Central memory CD4-positive, alpha-beta T cell (primary cell): Measurements from ENCODE around the gene MGLL.

Source experiments
- DNase-seq: peaks from one replicate; pipeline ENCODE4 v3.0.0; 2022
- total RNA-seq, 3 experiments: gene quantifications; one replicate each; lab custom pipeline; 2026; lab: John Stamatoyannopoulos, UW

Gene MGLL
- total RNA-seq, result 0.05 to 0.77 (median 0.11) reads per million in 3 experiments

- DNase-seq, result no peak
Observed at GRCh38 chr3:127822041-127822681, at the start of gene MGLL. MGLL (minus strand) TSS chr3:127822515; CDS start chr3:127822318, 197 bp downstream.

GRCh38 chr3:127870156-127870555 lies 47.8 kb upstream of the MGLL start:
- DNase-seq, result no peak

GRCh38 chr3:127867986-127868385 lies 45.7 kb upstream of the MGLL start:
- no peak for DNase-seq

- DNase-seq, result no peak
Observed at GRCh38 chr3:127867412-127867811, 45.1 kb upstream of the MGLL start.

GRCh38 chr3:127865941-127866340 lies 43.6 kb upstream of the MGLL start:
- no peak for DNase-seq

- DNase-seq, result no peak
Observed at GRCh38 chr3:127860211-127860696, 37.9 kb upstream of the MGLL start.

- no peak for DNase-seq
Observed at GRCh38 chr3:127859730-127860129, 37.4 kb upstream of the MGLL start.

GRCh38 chr3:127858937-127859336 lies 36.6 kb upstream of the MGLL start:
- no peak for DNase-seq

GRCh38 chr3:127858521-127858920 lies 36.2 kb upstream of the MGLL start:
- no peak for DNase-seq

GRCh38 chr3:127857333-127857732 lies 35.0 kb upstream of the MGLL start:
- no peak for DNase-seq

GRCh38 chr3:127856801-127857200 lies 34.5 kb upstream of the MGLL start:
- no peak for DNase-seq

GRCh38 chr3:127855246-127855645 lies 32.9 kb upstream of the MGLL start:
- no peak for DNase-seq

GRCh38 chr3:127853681-127854080 lies 31.4 kb upstream of the MGLL start:
- DNase-seq, result no peak

GRCh38 chr3:127851899-127852298 lies 29.6 kb upstream of the MGLL start:
- no peak for DNase-seq

GRCh38 chr3:127849368-127849767 lies 27.1 kb upstream of the MGLL start:
- DNase-seq, result no peak

- no peak for DNase-seq
Observed at GRCh38 chr3:127848131-127849129, 26.1 kb upstream of the MGLL start.

GRCh38 chr3:127847236-127847720 lies 25.0 kb upstream of the MGLL start:
- DNase-seq, result no peak

- no peak for DNase-seq
Observed at GRCh38 chr3:127846576-127846975, 24.3 kb upstream of the MGLL start.

- DNase-seq, result no peak
Observed at GRCh38 chr3:127844326-127844942, 22.1 kb upstream of the MGLL start.

- no peak for DNase-seq
Observed at GRCh38 chr3:127840671-127841070, 18.4 kb upstream of the MGLL start.

GRCh38 chr3:127839099-127839498 lies 16.8 kb upstream of the MGLL start:
- DNase-seq, result no peak

GRCh38 chr3:127835993-127836882 lies 13.9 kb upstream of the MGLL start:
- DNase-seq, result no peak
